ENCODE results near the gene CTNND2. TPM values are rescaled to one million over a fixed set of nuclear protein-coding genes. Genes with fewer than 3 reads are reported as not detected.

CTNND2 gene
- total RNA-seq, 4 donors from 2014 or later, result 0.22 to 2.8 (median 0.39) TPM

GRCh38 chr5:11026543-11026942, 877.7 kb downstream of the CTNND2 start:
- DNase-seq, result no peak
- 92 to 93% methylated on average over 2 of the region's 2 CpGs for WGBS, 2 donors

GRCh38 chr5:11023945-11024344, 880.3 kb downstream of the CTNND2 start:
- no peak for TF ChIP-seq POLR2A (IDR thresholded peaks at IDR 0.05)
- TF ChIP-seq CTCF (IDR thresholded peaks at IDR 0.05), result no peak
- DNase-seq, result no peak
- WGBS, 2 donors, result 27 to 89% methylated on average over 1 of the region's 1 CpG
- intact Hi-C loops (cut with DNase I), result no loop called here
- no peaks in the 10 kb centered on the region for H3K27me3 ChIP-seq
- no peaks in the 10 kb centered on the region for H3K9me3 ChIP-seq
- no peak overlapping the region for H3K4me3 ChIP-seq (replicated peaks in 1 of 3)
- no peak overlapping the region for H3K27ac ChIP-seq
- H3K36me3 ChIP-seq, result no peaks in the 10 kb centered on the region
- no peaks in the 10 kb centered on the region for H3K4me1 ChIP-seq

More at GRCh38 chr5:11026543-11026942, 877.7 kb downstream of the CTNND2 start:
- Histone ChIP-seq H3K4me3 (replicated peaks in 1 of 3) (no peak overlapping the region), H3K9me3 (no peaks in the 10 kb centered on the region), H3K4me1 (no peaks in the 10 kb centered on the region), H3K27ac (no peak overlapping the region), H3K27me3 (no peaks in the 10 kb centered on the region), H3K36me3 (no peaks in the 10 kb centered on the region)
- intact Hi-C loops (cut with DNase I), result no loop called here
- TF ChIP-seq CTCF (IDR thresholded peaks at IDR 0.05), result no peak
- TF ChIP-seq POLR2A (IDR thresholded peaks at IDR 0.05), result no peak

- no peaks in the 10 kb centered on the region for H3K4me1 ChIP-seq
- 43 to 61% methylated on average over 4 of the region's 4 CpGs for WGBS, 2 donors
- peak in 1 of 2 donors; percentile 13 for DNase-seq
- H3K27ac ChIP-seq, result no peak overlapping the region
- H3K36me3 ChIP-seq, result no peaks in the 10 kb centered on the region
- H3K4me3 ChIP-seq (replicated peaks in 1 of 3), result no peak overlapping the region
- H3K9me3 ChIP-seq, result no peaks in the 10 kb centered on the region
- intact Hi-C loops (cut with DNase I), result no loop called here
- TF ChIP-seq POLR2A (IDR thresholded peaks at IDR 0.05), result no peak
- TF ChIP-seq CTCF (IDR thresholded peaks at IDR 0.05), result no peak
- H3K27me3 ChIP-seq, result no peaks in the 10 kb centered on the region
Measured at GRCh38 chr5:11013793-11014192, 890.5 kb downstream of the CTNND2 start.

GRCh38 chr5:11012295-11012694, 892.0 kb downstream of the CTNND2 start:
- no peak for TF ChIP-seq CTCF (IDR thresholded peaks at IDR 0.05)
- no peak for TF ChIP-seq POLR2A (IDR thresholded peaks at IDR 0.05)
- no peak overlapping the region for H3K27ac ChIP-seq
- H3K36me3 ChIP-seq, result no peaks in the 10 kb centered on the region
- H3K4me1 ChIP-seq, result no peaks in the 10 kb centered on the region
- no peaks in the 10 kb centered on the region for H3K27me3 ChIP-seq
- intact Hi-C loops (cut with DNase I), result no loop called here
- no peaks in the 10 kb centered on the region for H3K9me3 ChIP-seq
- DNase-seq, result no peak
- 74 to 76% methylated on average over 2 to 7 of the region's 7 CpGs for WGBS, 2 donors
- no peak overlapping the region for H3K4me3 ChIP-seq (replicated peaks in 1 of 3)

GRCh38 chr5:11010429-11011210, 893.6 kb downstream of the CTNND2 start:
- TF ChIP-seq POLR2A (IDR thresholded peaks at IDR 0.05) (no peak), CTCF (IDR thresholded peaks at IDR 0.05) (no peak)
- Histone ChIP-seq H3K36me3 (no peaks in the 10 kb centered on the region), H3K27ac (no peak overlapping the region), H3K4me3 (replicated peaks in 1 of 3) (no peak overlapping the region), H3K27me3 (no peaks in the 10 kb centered on the region), H3K4me1 (no peaks in the 10 kb centered on the region), H3K9me3 (no peaks in the 10 kb centered on the region)
- WGBS, 2 donors, result 85 to 91% methylated on average over 7 of the region's 7 CpGs
- intact Hi-C loops (cut with DNase I), result no loop called here
- DNase-seq, result no peak

All from thyroid gland (tissue), 4 donors.